CD14-positive monocyte (primary cell): ENCODE data around the gene TRABD2A. TPM values are rescaled to one million over a fixed set of nuclear protein-coding genes. Genes with fewer than 3 reads are reported as not detected.

Source experiments
- DNase-seq, 3 donors: peaks; one replicate each; pipeline ENCODE4 v3.0.0-alpha.2; 2011 to 2022
- H2AFZ ChIP-seq: 2 replicates; pipeline ENCODE4 v1.6.0; 2012; ENCODE audit warnings: mild to moderate bottlenecking, low read depth, low read length, inconsistent platforms; ENCODE audit not compliant: insufficient read depth, poor library complexity, severe bottlenecking
- H3K27ac ChIP-seq, 2 donors: 1 replicate in 1 of 2; 2 replicates in 1 of 2; pipeline ENCODE4 v1.5.1; 2012 to 2013; ENCODE audit warnings: low read length in 2 of 2, control low read depth in 1 of 2, inconsistent platforms in 1 of 2, low read depth in 1 of 2, mild to moderate bottlenecking in 1 of 2
- H3K27me3 ChIP-seq, 2 donors: one replicate each; pipeline versions ENCODE4 v1.6.0 to v1.6.1; 2011 to 2013; ENCODE audit warnings: low read length in 2 of 2; ENCODE audit not compliant: control insufficient read depth in 2 of 2, insufficient read depth in 2 of 2
- H3K36me3 ChIP-seq, 2 donors: replicated peaks in 1 of 2; 1 replicate in 1 of 2; 2 replicates in 1 of 2; pipeline versions ENCODE4 v1.5.1 to v1.6.1; 2012 to 2013; ENCODE audit warnings: low read length in 2 of 2, control low read depth in 1 of 2, inconsistent platforms in 1 of 2, mild to moderate bottlenecking in 1 of 2; ENCODE audit not compliant: insufficient read depth in 2 of 2, control insufficient read depth in 1 of 2
- H3K4me1 ChIP-seq, 2 donors: 1 replicate in 1 of 2; 2 replicates in 1 of 2; pipeline versions ENCODE4 v1.5.1 to v1.6.1; 2012 to 2013; ENCODE audit warnings: low read length in 2 of 2, control low read depth in 1 of 2, inconsistent platforms in 1 of 2, mild to moderate bottlenecking in 1 of 2, moderate library complexity in 1 of 2; ENCODE audit not compliant: insufficient read depth in 2 of 2, control insufficient read depth in 1 of 2
- H3K4me2 ChIP-seq: replicated peaks from 2 replicates; pipeline ENCODE3; 2012; ENCODE audit warnings: low read length, moderate library complexity, mild to moderate bottlenecking; ENCODE audit not compliant: poor library complexity, severe bottlenecking; ENCODE audit errors: extremely low read depth
- H3K4me3 ChIP-seq, 3 experiments: fragments of 200-600 bp in 1 of 3; sonication (generic) in 1 of 3; replicated peaks in 1 of 3; 1 replicate in 2 of 3; 2 replicates in 1 of 3; pipeline ENCODE4 v1.5.1; 2011 to 2013; ENCODE audit warnings: low read length in 3 of 3, mild to moderate bottlenecking in 3 of 3, control low read depth in 2 of 3, low read depth in 2 of 3, inconsistent platforms in 1 of 3, moderate library complexity in 1 of 3
- H3K79me2 ChIP-seq: 2 replicates; pipeline ENCODE4 v1.6.0; 2012; ENCODE audit warnings: mild to moderate bottlenecking, control low read depth, inconsistent platforms, low read length, moderate library complexity; ENCODE audit not compliant: insufficient read depth
- H3K9ac ChIP-seq: 2 replicates; pipeline ENCODE4 v1.6.0; 2017; ENCODE audit warnings: low read length, mild to moderate bottlenecking; ENCODE audit not compliant: insufficient read depth, poor library complexity, severe bottlenecking
- H3K9me3 ChIP-seq, 2 donors: replicated peaks in 1 of 2; 1 replicate in 1 of 2; 2 replicates in 1 of 2; pipeline versions ENCODE4 v1.5.1 to v1.6.1; 2012 to 2013; ENCODE audit warnings: low read length in 2 of 2, control low read depth in 1 of 2; ENCODE audit not compliant: control insufficient read depth in 1 of 2, insufficient read depth in 1 of 2
- H4K20me1 ChIP-seq: 2 replicates; pipeline ENCODE4 v1.6.0; 2012; ENCODE audit warnings: mild to moderate bottlenecking, low read length, control low read depth, moderate library complexity; ENCODE audit not compliant: insufficient read depth
- H3K27ac Mint-ChIP-seq, 7 donors: one replicate each; pipeline ENCODE4 v1.8.0; 2020; ENCODE audit warnings: mild to moderate bottlenecking in 7 of 7, mixed read lengths in 7 of 7, moderate library complexity in 6 of 7, inconsistent platforms in 2 of 7
- H3K27me3 Mint-ChIP-seq, 3 donors: one replicate each; pipeline ENCODE4 v1.8.0; 2021 to 2022; ENCODE audit warnings: low read depth in 3 of 3, mild to moderate bottlenecking in 3 of 3, mixed read lengths in 3 of 3, moderate library complexity in 3 of 3, inconsistent platforms in 1 of 3
- H3K36me3 Mint-ChIP-seq, 2 donors: one replicate each; pipeline ENCODE4 v1.8.0; 2020; ENCODE audit warnings: mixed read lengths in 2 of 2, inconsistent platforms in 1 of 2, mild to moderate bottlenecking in 1 of 2
- H3K4me1 Mint-ChIP-seq: one replicate; pipeline ENCODE4 v1.8.0; 2020; ENCODE audit warnings: mild to moderate bottlenecking, mixed read lengths
- H3K4me3 Mint-ChIP-seq, 2 donors: one replicate each; pipeline ENCODE4 v1.8.0; 2020; ENCODE audit warnings: mild to moderate bottlenecking in 2 of 2, mixed read lengths in 2 of 2, moderate library complexity in 1 of 2
- H3K9me3 Mint-ChIP-seq, 7 donors: one replicate each; pipeline ENCODE4 v1.8.0; 2020 to 2022; ENCODE audit warnings: mixed read lengths in 7 of 7, mild to moderate bottlenecking in 6 of 7, moderate library complexity in 6 of 7, inconsistent platforms in 2 of 7
- WGBS: methylation state at CpG from one replicate; pipeline ENCODE4 v1.1.5; 2013; ENCODE audit warnings: missing lambda C conversion rate; ENCODE audit not compliant: insufficient coverage; 5-methylcytosine and 5-hydroxymethylcytosine counted together
- intact Hi-C, 2 donors: fragments of 100-400 bp; cut with micrococcal nuclease; formaldehyde crosslinking; loops; one replicate each; pipeline versions ENCODE4 v1.15.0 to v1.15.1; 2023
- polyA plus RNA-seq, 3 donors: library from polyadenylated mRNA; depleted of rRNA in 1 of 3; unstranded in 2 of 3; stranded (reverse) in 1 of 3; fragments of 300-500 nt in 2 of 3; fragments of >200 nt in 1 of 3; fragmentation: Illumina TruSeq in 2 of 3; gene quantifications; 1 replicate in 2 of 3; 2 replicates in 1 of 3; pipeline ENCODE4 v1.2.3, GENCODE V29; 2012 to 2021
- TF ChIP-seq, protein P1 (sequence below): fragments of 200-600 bp; IDR thresholded peaks from one replicate; pipeline ENCODE4 v1.8.0; 2022; ENCODE audit warnings: antibody characterized with exemption, mild to moderate bottlenecking

TRABD2A gene
- polyA plus RNA-seq, 3 donors = 0.53 to 0.95 (median 0.79) TPM

DNA sequence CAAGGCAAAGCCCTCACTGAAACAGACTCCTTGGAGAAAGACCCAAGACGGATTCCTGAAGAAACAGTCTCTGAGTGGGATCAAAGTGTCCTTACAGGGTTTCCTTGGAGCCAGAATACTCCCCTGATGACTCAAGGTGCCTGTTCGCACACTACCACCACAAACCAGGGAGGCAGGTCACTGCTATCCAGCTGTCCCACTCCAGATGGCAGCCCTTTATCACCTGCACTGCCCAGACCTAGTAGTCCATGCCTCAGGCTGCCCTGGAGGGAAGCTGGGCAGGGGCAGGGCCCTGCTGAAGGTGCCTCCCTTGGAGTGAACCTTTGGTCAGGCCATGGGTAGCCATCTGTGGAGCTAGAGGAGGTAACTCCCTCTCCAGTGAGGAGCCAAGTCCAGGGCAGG is 34.1 kb downstream of the TRABD2A start:
- peaks cover 0 to 4% (median 4%) of the 10 kb centered on the region in 3 donors for H3K27me3 Mint-ChIP-seq
- intact Hi-C loops = no loop called here
- H3K4me1 ChIP-seq = peaks cover 26 to 28% of the 10 kb centered on the region in 2 donors

DNA sequence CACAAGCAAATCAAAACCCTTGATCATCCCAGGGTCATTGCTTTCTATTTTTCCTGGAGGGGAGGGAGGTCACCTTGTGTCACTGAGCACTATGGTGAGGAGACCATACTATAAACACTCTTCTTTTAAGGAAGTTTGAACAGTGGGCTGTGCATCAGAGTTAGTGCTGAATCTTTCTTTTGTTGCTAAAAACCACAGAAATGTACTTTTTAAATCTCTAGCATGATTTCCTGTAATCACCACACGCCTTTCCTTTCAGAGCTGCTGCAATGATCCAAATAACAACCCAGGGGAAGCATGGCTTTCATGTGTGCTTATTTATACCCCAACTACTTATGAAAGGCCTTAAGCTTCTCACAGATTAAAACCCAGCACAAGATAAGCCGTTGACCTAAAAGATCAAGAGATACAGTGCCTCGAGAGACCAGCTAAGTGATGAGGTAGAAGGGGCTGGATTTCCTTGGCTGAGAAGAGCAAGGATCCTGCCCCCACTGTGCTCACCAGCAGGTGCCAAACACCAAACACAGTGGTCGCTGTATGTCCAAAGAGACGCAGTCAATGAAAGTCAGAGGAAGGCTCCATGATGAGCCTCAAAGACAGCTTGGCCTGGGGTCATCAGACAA is 34.7 kb downstream of the TRABD2A start:
- peak overlapping the region; percentile 46 to 87 (median 82) for H3K27ac Mint-ChIP-seq
- peaks cover 0 to 4% (median 4%) of the 10 kb centered on the region in 3 donors for H3K27me3 Mint-ChIP-seq
- Histone ChIP-seq H2AFZ (peak overlapping the region; percentile 79), H3K4me2 (peak overlapping the region; percentile 29), H3K9ac (peak overlapping the region; percentile 25), H3K4me1 (peaks cover 26 to 28% of the 10 kb centered on the region in 2 donors), H3K79me2 (no peaks in the 10 kb centered on the region), H3K27me3 (no peaks in the 10 kb centered on the region), H3K27ac (peak overlapping the region; percentile 34 to 72), H3K4me3 (no peak overlapping the region), H4K20me1 (no peaks in the 10 kb centered on the region), H3K36me3 (no peaks in the 10 kb centered on the region), H3K9me3 (no peaks in the 10 kb centered on the region)
- H3K4me1 Mint-ChIP-seq = peaks cover 35% of the 10 kb centered on the region
- peak overlapping the region in 1 of 2 donors; percentile 63 for H3K4me3 Mint-ChIP-seq
- H3K9me3 Mint-ChIP-seq = peaks cover 0 to 4% (median 2%) of the 10 kb centered on the region in 7 donors
- TF ChIP-seq, protein P1, sequence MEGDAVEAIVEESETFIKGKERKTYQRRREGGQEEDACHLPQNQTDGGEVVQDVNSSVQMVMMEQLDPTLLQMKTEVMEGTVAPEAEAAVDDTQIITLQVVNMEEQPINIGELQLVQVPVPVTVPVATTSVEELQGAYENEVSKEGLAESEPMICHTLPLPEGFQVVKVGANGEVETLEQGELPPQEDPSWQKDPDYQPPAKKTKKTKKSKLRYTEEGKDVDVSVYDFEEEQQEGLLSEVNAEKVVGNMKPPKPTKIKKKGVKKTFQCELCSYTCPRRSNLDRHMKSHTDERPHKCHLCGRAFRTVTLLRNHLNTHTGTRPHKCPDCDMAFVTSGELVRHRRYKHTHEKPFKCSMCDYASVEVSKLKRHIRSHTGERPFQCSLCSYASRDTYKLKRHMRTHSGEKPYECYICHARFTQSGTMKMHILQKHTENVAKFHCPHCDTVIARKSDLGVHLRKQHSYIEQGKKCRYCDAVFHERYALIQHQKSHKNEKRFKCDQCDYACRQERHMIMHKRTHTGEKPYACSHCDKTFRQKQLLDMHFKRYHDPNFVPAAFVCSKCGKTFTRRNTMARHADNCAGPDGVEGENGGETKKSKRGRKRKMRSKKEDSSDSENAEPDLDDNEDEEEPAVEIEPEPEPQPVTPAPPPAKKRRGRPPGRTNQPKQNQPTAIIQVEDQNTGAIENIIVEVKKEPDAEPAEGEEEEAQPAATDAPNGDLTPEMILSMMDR = no peak
- H3K36me3 Mint-ChIP-seq = peaks cover 0 to 2% of the 10 kb centered on the region in 2 donors
- DNase-seq = no peak
- intact Hi-C loops = no loop called here
- WGBS = 10% methylated on average over 4 of the region's 5 CpGs

More for the DNA sequence above, 34.1 kb downstream of the TRABD2A start:
- Mint-ChIP-seq H3K9me3 (peaks cover 0 to 5% (median 2%) of the 10 kb centered on the region in 7 donors), H3K36me3 (peaks cover 0 to 2% of the 10 kb centered on the region in 2 donors), H3K4me3 (no peak overlapping the region), H3K4me1 (peaks cover 35% of the 10 kb centered on the region), H3K27ac (peak overlapping the region in 6 of 7 donors; percentile 18 to 85 (median 81))
- Histone ChIP-seq H3K4me3 (no peak overlapping the region), H2AFZ (peak overlapping the region; percentile 79), H3K4me2 (no peak overlapping the region), H3K27me3 (no peaks in the 10 kb centered on the region), H3K36me3 (no peaks in the 10 kb centered on the region), H4K20me1 (no peaks in the 10 kb centered on the region), H3K9ac (no peak overlapping the region), H3K9me3 (no peaks in the 10 kb centered on the region), H3K79me2 (no peaks in the 10 kb centered on the region), H3K27ac (peak overlapping the region; percentile 34 to 72)
- TF ChIP-seq, protein P1 = no peak
- DNase-seq = no peak
- 61% methylated on average over 2 of the region's 2 CpGs for WGBS
